Activated T-cell treated with anti-CD3 and anti-CD28 coated beads, Interleukin-2, amount 50 U/mL, for 4 hours (primary cell): ENCODE measurements around the gene WDR3. TPM values are rescaled to one million over a fixed set of nuclear protein-coding genes. Genes with fewer than 3 reads are reported as not detected.

Experiments used
- ATAC-seq, 2 donors: fragments of 200-7000 bp; cut with Tn5 transposase; one replicate each; pipeline ENCODE4 v1.10.0; 2021
- DNase-seq: peaks from one replicate; pipeline ENCODE4 v3.0.0-alpha.2; 2020
- H3K27me3 Mint-ChIP-seq: one replicate; pipeline ENCODE4 v1.8.0; 2021; ENCODE audit warnings: low read depth, mixed read lengths
- H3K36me3 Mint-ChIP-seq: one replicate; pipeline ENCODE4 v1.8.0; 2022; ENCODE audit warnings: mixed read lengths; ENCODE audit not compliant: insufficient read depth
- H3K4me1 Mint-ChIP-seq: one replicate; pipeline ENCODE4 v1.8.0; 2021; ENCODE audit warnings: low read depth, mixed read lengths
- H3K4me3 Mint-ChIP-seq: one replicate; pipeline ENCODE4 v1.8.0; 2021; ENCODE audit warnings: mild to moderate bottlenecking, moderate library complexity, mixed read lengths
- H3K9me3 Mint-ChIP-seq: one replicate; pipeline ENCODE4 v1.8.0; 2021; ENCODE audit warnings: mixed read lengths
- total RNA-seq, 3 donors: library from RNA; stranded (reverse); gene quantifications; one replicate each; pipeline ENCODE4 v1.2.1, GENCODE V29; 2021

The WDR3 gene
- total RNA-seq = 100 to 1,000 TPM; 110 to 137 (median 125) TPM

DNA sequence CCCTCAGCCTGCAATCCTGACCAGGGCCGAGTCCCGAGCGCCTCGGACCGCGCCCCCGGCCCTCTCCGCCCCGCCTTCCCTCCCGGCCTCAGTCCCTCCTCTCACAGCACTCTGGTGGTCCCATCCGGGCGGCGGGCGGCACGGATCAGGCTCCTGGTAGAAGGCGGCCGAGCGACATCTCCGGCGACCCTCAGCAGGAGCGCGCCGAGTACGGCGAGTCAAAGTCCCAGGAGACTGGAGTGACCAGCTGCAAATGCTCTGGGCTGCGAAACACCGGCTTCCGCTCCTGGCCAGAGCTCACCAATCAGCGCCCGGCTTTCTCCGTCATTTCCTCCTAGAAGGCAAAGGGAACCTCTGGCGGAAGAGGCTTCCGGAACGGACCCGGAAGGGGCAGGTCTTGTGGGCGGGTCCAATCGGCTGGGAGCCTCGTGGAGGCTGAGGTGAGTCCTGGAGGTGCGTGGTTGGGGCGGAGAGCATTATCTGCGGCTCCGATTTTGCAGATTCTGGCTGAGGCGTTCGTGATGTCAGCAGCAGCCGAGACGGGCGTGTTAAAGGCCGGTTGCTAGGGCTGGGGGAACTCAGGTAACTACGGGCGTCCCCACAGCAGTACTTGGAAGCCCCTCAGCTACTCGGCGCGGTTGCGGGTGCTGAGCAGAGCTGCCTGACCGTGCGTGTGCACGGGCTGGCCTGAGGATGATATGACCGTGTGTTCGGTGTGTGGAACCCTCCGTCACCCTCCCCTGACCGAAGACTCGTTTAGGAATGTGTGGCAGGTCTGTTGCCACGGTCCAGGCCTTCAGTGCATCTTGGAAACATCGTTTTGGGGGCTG, at the start of gene WDR3, which contains the start of gene GDAP2:
TSS of gene WDR3 (plus strand) at position 397 of the 830 bp plus-strand sequence. CDS start 3,581 bp downstream, outside the sequence.
TSS of gene GDAP2 (minus strand) at position 279 of the 830 bp plus-strand sequence. CDS start 9,264 bp downstream, outside the sequence.
- H3K4me3 Mint-ChIP-seq = peak within 1 kb of the TSS; percentile 97
- peaks cover 56% of the 10 kb centered on the region for H3K4me1 Mint-ChIP-seq
- peak; percentile 93 for DNase-seq
- H3K9me3 Mint-ChIP-seq = no peaks in the 10 kb centered on the region
- peaks cover 28% of the 10 kb centered on the region for H3K36me3 Mint-ChIP-seq
- H3K27me3 Mint-ChIP-seq = no peaks in the 10 kb centered on the region
- peak; percentile 97 to 98 for ATAC-seq

DNA sequence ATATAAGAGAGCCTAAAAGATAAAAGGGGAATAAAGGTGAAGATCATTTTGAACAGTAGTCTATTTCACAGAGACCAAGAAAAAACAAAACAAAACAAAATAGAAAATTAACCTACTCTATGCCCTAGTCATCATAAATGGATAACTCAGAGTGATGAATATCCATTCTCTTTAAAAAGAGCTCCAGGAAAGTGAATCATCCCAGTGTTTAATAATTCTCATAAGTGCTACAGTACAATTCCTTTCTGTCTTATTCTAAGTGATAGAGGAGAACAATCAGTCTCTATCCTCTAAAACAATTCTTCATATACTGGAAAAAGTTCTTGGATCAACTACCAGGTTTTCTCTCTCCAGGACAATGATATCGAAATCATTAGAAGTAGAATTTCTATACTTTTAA, 45.9 kb upstream of the WDR3 start:
- ATAC-seq (no peak), DNase-seq (no peak)
- Mint-ChIP-seq H3K4me3 (no peak overlapping the region), H3K9me3 (no peaks in the 10 kb centered on the region), H3K4me1 (no peaks in the 10 kb centered on the region), H3K36me3 (peaks cover 25% of the 10 kb centered on the region), H3K27me3 (no peaks in the 10 kb centered on the region)

DNA sequence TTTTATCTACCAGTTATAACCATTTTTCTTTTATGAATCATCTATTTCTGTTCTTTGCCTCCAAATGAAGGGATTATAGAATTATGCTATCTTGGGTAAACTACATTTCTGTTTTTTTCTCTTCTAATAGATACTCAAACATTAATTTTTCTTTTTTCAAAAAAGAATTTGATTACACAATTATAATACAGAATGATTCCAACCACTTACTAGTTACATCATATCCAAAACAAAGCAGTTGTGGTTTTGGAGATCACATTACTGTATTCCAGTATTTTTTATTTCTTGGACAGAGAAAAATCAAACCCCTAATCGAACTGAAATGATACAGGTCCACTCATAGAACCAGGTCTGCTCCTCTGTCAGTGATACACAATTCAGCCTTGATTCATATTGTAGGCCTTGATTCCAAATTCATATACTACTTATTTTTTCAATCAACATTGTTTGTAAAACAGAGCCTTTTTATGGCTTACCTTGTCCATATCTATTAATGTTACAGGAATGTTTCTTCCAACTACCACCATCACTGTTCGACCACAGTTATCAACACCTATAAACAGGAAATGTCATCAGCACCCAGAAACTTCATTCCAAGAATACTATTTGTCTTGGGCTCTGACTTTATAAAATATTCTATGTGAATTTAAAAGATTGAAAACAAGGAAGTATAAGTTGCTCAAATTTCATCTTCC, 43.3 kb upstream of the WDR3 start:
- Mint-ChIP-seq H3K27me3 (no peaks in the 10 kb centered on the region), H3K9me3 (no peaks in the 10 kb centered on the region), H3K36me3 (peaks cover 27% of the 10 kb centered on the region), H3K4me3 (no peak overlapping the region), H3K4me1 (no peaks in the 10 kb centered on the region)
- no peak for ATAC-seq
- DNase-seq = no peak

DNA sequence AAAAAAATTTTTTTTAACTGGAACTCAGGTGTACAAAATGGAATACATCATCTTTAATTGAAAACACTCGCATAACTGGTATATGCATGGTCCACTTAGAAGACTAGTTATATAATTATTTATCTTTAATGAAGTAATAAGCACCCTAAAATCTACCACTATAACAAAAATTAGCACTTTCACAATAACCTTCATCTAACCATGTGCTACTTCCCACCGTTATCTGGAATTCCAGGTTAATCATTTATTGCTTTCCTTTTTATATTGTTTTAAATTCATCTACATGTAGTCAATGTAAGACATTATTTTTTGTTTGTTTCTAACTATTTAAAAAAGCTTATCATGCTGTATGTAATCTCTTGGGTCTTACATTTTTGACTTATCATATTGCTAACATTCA, 39.1 kb upstream of the WDR3 start:
- Mint-ChIP-seq H3K36me3 (peaks cover 25% of the 10 kb centered on the region), H3K4me1 (no peaks in the 10 kb centered on the region), H3K27me3 (no peaks in the 10 kb centered on the region), H3K9me3 (no peaks in the 10 kb centered on the region), H3K4me3 (no peak overlapping the region)
- no peak for ATAC-seq
- DNase-seq = no peak

DNA sequence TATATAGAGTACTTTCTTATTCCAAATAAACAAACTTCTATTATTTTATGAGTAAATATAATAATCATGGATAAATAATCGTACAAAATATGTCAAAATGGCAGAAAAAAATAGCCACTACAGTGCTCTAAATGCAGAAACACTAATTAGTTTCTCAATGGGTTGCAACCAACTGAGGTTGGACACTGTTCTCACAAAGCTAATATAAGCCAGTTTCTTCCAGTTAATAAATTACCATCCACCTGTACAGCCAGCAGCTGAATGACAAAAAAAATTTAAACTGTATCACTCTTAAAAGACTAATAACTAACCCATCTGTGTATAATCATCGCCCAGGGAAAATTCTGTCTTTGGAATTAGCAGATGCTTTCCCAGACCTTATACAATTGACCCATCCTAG, 37.0 kb upstream of the WDR3 start:
- H3K4me3 Mint-ChIP-seq = no peak overlapping the region
- H3K9me3 Mint-ChIP-seq = no peaks in the 10 kb centered on the region
- H3K4me1 Mint-ChIP-seq = peaks cover 2% of the 10 kb centered on the region
- H3K27me3 Mint-ChIP-seq = no peaks in the 10 kb centered on the region
- DNase-seq (no peak), ATAC-seq (no peak)
- H3K36me3 Mint-ChIP-seq = peaks cover 29% of the 10 kb centered on the region

DNA sequence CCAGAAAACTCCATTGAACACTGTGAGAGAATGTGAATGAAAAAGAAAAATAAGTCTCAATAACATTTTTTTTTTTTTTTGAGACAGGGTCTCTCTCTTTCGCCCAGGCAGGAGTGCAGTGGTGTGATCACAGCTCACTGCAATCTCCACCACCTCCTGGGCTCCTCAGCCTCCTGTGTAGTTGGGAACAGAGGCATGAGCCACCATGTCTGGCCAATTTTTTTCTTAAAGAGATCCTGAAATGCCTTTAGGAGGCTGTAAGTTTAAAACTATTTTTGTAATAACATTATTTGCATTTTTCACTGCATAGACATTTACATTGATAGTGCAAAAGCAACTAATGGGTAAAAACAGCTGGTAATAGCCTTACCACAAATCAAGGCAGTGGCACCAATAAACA, 35.5 kb upstream of the WDR3 start:
- Mint-ChIP-seq H3K4me1 (peaks cover 2% of the 10 kb centered on the region), H3K36me3 (peaks cover 30% of the 10 kb centered on the region), H3K9me3 (no peaks in the 10 kb centered on the region), H3K27me3 (no peaks in the 10 kb centered on the region), H3K4me3 (no peak overlapping the region)
- DNase-seq (no peak), ATAC-seq (no peak)

DNA sequence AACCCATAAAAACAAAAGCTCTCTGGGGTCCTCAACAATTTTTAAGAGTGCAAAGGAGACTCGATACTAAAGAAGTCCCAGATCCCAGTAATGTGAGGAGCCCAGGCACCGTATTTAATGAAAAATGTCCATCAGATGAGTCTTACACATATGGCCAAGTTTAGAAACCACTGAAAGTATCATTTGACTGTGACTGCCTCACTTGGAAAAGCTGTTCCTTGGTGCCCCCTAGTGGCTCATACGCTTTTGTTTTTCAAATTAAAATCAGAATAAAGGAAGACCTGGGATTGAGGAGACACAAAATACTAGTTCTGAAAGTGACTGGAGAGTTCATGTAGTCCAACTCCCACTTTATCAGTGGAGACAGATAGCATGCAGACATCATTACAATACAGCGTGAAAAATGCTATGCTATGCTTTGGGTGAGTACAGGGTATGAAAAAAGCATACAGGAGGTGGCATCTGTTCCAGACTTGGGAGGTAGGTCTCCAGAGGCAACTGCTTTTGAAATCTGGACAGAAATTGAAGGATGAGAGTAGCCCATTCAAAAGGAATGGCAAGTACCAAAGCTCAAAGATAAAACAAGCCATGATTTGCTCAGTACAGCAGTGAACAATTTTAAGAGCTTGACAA, 33.9 kb upstream of the WDR3 start:
- DNase-seq = peak; percentile 45
- Mint-ChIP-seq H3K9me3 (no peaks in the 10 kb centered on the region), H3K36me3 (peaks cover 35% of the 10 kb centered on the region), H3K4me3 (no peak overlapping the region), H3K4me1 (peaks cover 2% of the 10 kb centered on the region), H3K27me3 (no peaks in the 10 kb centered on the region)
- peak; percentile 69 to 73 for ATAC-seq

DNA sequence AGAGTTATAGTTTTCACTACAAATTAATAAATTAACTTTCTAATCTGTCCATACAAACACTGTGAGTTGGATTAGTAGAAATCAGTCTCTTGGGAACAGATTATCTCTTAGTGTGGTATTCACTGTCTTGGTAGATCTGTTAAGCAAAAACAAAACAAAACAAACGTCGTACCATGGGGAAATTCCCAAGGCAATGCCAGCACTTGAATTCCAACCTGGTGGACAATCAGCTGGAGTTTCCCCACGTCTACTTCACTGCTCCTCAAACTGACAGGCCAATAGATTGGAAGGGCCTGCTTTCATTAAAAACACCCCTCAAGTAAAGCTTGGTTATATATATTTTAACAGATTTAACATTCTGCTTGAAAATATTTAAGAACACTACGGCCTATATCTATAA, 32.0 kb upstream of the WDR3 start:
- no peak overlapping the region for H3K4me3 Mint-ChIP-seq
- DNase-seq (no peak), ATAC-seq (no peak)
- H3K4me1 Mint-ChIP-seq = peaks cover 2% of the 10 kb centered on the region
- H3K9me3 Mint-ChIP-seq = no peaks in the 10 kb centered on the region
- no peaks in the 10 kb centered on the region for H3K27me3 Mint-ChIP-seq
- peaks cover 38% of the 10 kb centered on the region for H3K36me3 Mint-ChIP-seq

DNA sequence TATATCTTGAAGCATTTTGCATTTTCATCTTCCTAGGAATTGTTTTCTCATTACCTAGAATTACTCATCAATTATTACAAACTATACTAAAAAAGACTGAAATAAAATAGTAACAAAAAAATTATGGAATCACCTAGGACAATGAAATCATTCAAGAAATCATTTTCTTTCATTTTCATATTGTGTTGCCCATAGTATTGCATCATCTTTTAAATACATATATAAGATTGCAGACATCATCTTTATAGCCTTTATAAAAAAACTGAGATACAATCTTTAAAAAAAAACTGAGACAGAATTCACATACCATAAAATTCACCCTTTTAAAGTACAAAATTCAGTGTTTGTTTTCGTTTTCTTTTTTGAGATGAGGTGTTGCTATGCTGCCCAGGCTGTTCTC, 29.7 kb upstream of the WDR3 start:
- peaks cover 47% of the 10 kb centered on the region for H3K36me3 Mint-ChIP-seq
- H3K4me1 Mint-ChIP-seq = peaks cover 2% of the 10 kb centered on the region
- H3K9me3 Mint-ChIP-seq = no peaks in the 10 kb centered on the region
- ATAC-seq = no peak
- DNase-seq = no peak
- H3K4me3 Mint-ChIP-seq = no peak overlapping the region
- H3K27me3 Mint-ChIP-seq = no peaks in the 10 kb centered on the region

DNA sequence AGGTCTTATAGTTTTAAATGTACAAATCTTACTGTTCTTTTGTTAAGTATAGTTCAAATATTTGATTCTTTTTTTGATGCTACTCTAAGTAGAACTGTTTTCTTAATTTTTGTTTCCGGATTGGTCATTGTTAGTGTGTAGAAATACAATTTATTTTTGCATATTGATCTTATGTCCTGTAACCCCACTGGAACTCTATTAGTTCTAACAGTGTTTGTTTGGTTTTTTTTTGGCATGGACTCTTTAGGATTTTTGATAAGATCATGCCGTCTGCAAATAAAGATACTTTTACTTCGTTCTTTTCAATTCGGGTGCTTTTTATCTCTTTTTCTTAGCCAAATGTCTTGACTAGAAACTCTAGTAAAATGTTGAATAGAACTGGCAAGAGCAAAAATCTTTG, 26.6 kb upstream of the WDR3 start:
- H3K4me3 Mint-ChIP-seq = no peak overlapping the region
- H3K36me3 Mint-ChIP-seq = peaks cover 61% of the 10 kb centered on the region
- no peaks in the 10 kb centered on the region for H3K4me1 Mint-ChIP-seq
- no peaks in the 10 kb centered on the region for H3K27me3 Mint-ChIP-seq
- DNase-seq (no peak), ATAC-seq (no peak)
- no peaks in the 10 kb centered on the region for H3K9me3 Mint-ChIP-seq

DNA sequence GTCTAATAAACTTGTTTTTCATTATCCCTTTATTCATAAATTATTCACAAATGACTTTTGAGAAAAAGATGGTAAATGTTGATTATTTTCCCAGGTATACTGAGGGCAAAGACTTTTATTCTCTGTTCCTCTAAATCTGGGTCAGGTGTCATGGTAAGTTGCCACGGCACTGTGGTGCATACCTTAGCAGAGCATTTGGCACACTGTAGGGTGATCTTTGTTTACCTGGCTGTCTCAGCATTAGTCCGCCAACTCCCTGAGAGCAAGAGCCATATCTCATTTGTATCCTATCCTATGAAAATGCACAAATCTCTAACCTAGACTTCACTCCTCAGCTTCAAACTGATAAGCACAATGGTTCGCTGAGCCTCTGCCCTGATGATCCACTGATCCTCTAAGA, 25.1 kb upstream of the WDR3 start:
- H3K27me3 Mint-ChIP-seq = no peaks in the 10 kb centered on the region
- peaks cover 53% of the 10 kb centered on the region for H3K36me3 Mint-ChIP-seq

DNA sequence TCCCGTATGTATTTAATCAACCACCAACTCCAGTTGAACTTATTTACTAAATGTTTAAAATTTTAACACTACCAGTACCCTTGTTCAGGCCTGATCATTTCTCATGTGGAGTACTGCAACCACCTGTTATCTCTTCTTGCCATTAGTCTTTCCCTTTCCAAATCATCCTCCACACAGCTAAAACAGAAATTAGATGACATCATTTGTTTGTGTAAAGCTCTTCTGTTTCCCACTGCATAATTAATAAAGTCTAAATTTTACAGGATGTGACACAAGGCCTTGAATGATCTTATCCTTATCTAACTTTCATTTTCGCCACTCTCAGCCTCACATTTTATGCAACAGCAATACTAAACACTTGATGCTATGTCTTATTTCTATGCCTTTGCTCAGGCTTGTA, 24.5 kb upstream of the WDR3 start:
- DNase-seq (no peak), ATAC-seq (no peak)
- Mint-ChIP-seq H3K9me3 (no peaks in the 10 kb centered on the region), H3K27me3 (no peaks in the 10 kb centered on the region), H3K36me3 (peaks cover 52% of the 10 kb centered on the region), H3K4me1 (no peaks in the 10 kb centered on the region), H3K4me3 (no peak overlapping the region)

More for the DNA sequence above, 25.1 kb upstream of the WDR3 start:
- Mint-ChIP-seq H3K4me1 (no peaks in the 10 kb centered on the region), H3K4me3 (no peak overlapping the region), H3K9me3 (no peaks in the 10 kb centered on the region)
- DNase-seq (no peak), ATAC-seq (no peak)

DNA sequence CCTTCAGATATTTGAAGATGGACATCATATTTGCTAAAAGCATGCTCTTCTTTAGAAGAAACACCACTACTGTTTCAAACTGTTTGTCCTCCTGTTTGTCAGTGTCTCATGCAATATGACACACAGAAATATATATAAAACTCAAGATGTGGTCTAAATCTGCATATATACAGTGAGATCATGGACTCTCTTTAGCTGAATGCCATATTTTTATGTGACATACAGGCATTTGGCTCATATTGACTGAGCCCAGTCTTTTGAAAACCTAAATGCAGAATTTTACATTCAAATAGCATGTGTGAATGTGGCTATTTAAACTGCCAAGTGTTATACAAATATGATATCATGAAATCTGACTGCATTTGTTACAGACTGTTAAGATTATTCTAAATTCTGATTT, 18.5 kb upstream of the WDR3 start:
- no peak for DNase-seq
- peaks cover 3% of the 10 kb centered on the region for H3K4me1 Mint-ChIP-seq
- H3K4me3 Mint-ChIP-seq = no peak overlapping the region
- peaks cover 58% of the 10 kb centered on the region for H3K36me3 Mint-ChIP-seq
- ATAC-seq = no peak
- no peaks in the 10 kb centered on the region for H3K9me3 Mint-ChIP-seq
- no peaks in the 10 kb centered on the region for H3K27me3 Mint-ChIP-seq

DNA sequence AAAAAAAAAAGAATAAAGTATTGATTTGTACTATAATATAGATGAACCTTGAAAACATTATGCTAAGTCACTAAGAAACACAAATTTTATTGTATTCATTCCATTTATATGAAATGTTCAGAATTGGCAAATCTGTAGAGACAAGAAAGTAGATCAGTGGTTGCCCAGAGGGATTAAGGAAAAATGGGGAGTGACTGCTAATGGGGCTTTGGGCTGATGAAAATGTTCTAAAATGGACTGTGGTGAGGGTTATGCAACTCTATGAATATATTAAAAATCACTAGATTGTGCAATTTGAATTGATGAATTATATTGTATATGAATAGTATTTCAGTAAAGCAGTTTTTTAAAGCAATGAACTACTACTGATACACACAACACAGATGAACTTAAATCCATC, 10.2 kb upstream of the WDR3 start:
- ATAC-seq (no peak), DNase-seq (no peak)
- H3K27me3 Mint-ChIP-seq = no peaks in the 10 kb centered on the region
- no peaks in the 10 kb centered on the region for H3K9me3 Mint-ChIP-seq
- H3K4me1 Mint-ChIP-seq = peaks cover 3% of the 10 kb centered on the region
- no peak overlapping the region for H3K4me3 Mint-ChIP-seq
- H3K36me3 Mint-ChIP-seq = peaks cover 49% of the 10 kb centered on the region
